ENCODE data around the gene SAMD10. TPM values are rescaled to one million over a fixed set of nuclear protein-coding genes. Genes with fewer than 3 reads are reported as not detected.

The SAMD10 gene
- total RNA-seq, 1 experiment from 2014 or later: 8.8 TPM

GRCh38 chr20:63932606-63933160 is 46.8 kb downstream of the SAMD10 start:
- Histone ChIP-seq H3K4me1 (ENCODE audit: control insufficient read depth, insufficient read depth, low read length) (no peaks in the 10 kb centered on the region), H3K4me3 (ENCODE audit: low read depth in 2 of 2, low read length in 2 of 2) (no peak overlapping the region), H3K36me3 (ENCODE audit: control insufficient read depth, insufficient read depth, low read length) (peaks cover 11% of the 10 kb centered on the region), H3K27ac (ENCODE audit: low read length) (no peak overlapping the region), H3K27me3 (ENCODE audit: control insufficient read depth, insufficient read depth, low read length) (no peaks in the 10 kb centered on the region), H3K9me3 (ENCODE audit: control insufficient read depth, insufficient read depth, low read depth, low read length) (no peaks in the 10 kb centered on the region)
- BruUV-seq (replicated peaks): no TSS peak
- TF ChIP-seq SIN3A (IDR thresholded peaks at IDR 0.05; ENCODE audit: borderline replicate concordance, insufficient read depth, low read depth, low read length): no peak
- ChIA-PET POLR2A (no interaction called here), CTCF (no interaction called here)
- DNase-seq (ENCODE audit: low read depth, low spot score): no peak
- intact Hi-C loops (cut with micrococcal nuclease; ENCODE audit: unreplicated experiment) (no loop called here), in situ Hi-C loops (cut with HindIII; ENCODE audit: low pct_unique_long_range_greater_than_20kb, low sequenced_read_pairs) (no loop called here)
- no peak for ATAC-seq

GRCh38 chr20:63931735-63932134 is 47.7 kb downstream of the SAMD10 start:
- CTCF ChIA-PET: no interaction called here

More at GRCh38 chr20:63931735-63932134, 47.7 kb downstream of the SAMD10 start:
- no peaks in the 10 kb centered on the region for H3K4me1 ChIP-seq (ENCODE audit: control insufficient read depth, insufficient read depth, low read length)
- no peaks in the 10 kb centered on the region for H3K9me3 ChIP-seq (ENCODE audit: control insufficient read depth, insufficient read depth, low read depth, low read length)
- in situ Hi-C loops (cut with HindIII; ENCODE audit: low pct_unique_long_range_greater_than_20kb, low sequenced_read_pairs): no loop called here
- peaks cover 11% of the 10 kb centered on the region for H3K36me3 ChIP-seq (ENCODE audit: control insufficient read depth, insufficient read depth, low read length)
- POLR2A ChIA-PET: no interaction called here
- no peak for ATAC-seq
- no peaks in the 10 kb centered on the region for H3K27me3 ChIP-seq (ENCODE audit: control insufficient read depth, insufficient read depth, low read length)
- TF ChIP-seq CTCF (IDR thresholded peaks at IDR 0.05) (no peak), POLR2AphosphoS5 (IDR thresholded peaks at IDR 0.05; ENCODE audit: low read depth, low read length) (no peak), TCF7L2 (IDR thresholded peaks at IDR 0.05; ENCODE audit: low read depth, low read length) (no peak), REST (IDR thresholded peaks at IDR 0.05; ENCODE audit: insufficient read depth in 1 of 2, low read depth in 2 of 2, low read length in 1 of 2) (no peak), SIN3A (IDR thresholded peaks at IDR 0.05; ENCODE audit: borderline replicate concordance, insufficient read depth, low read depth, low read length) (no peak)
- no TSS peak for BruUV-seq (replicated peaks)
- intact Hi-C loops (cut with micrococcal nuclease; ENCODE audit: unreplicated experiment): no loop called here
- H3K27ac ChIP-seq (ENCODE audit: low read length): no peak overlapping the region
- DNase-seq (ENCODE audit: low read depth, low spot score): no peak
- H3K4me3 ChIP-seq (ENCODE audit: low read depth in 2 of 2, low read length in 2 of 2): no peak overlapping the region
